Measurements from ENCODE around the gene CS.

DNA sequence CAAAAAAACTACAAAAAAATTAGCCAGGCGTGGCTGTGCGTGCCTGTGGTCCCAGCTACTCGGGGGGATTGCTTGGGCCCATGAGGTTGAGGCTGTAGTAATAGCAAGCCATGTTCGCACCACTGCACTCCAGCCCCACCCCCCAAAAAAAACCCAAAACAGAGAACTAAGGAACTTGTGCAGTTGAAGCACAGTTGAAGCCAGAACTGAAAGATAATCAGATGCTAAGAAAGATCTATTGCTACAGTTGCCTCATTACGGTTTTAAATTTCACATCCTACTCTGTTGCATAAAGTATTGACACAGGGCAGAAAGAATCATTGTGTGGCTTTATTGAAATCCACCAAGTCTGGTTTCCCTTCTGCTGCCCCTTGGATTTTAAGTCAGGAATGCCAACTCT, 3.8 kb downstream of the CS start:
- TF ChIP-seq, protein P1, sequence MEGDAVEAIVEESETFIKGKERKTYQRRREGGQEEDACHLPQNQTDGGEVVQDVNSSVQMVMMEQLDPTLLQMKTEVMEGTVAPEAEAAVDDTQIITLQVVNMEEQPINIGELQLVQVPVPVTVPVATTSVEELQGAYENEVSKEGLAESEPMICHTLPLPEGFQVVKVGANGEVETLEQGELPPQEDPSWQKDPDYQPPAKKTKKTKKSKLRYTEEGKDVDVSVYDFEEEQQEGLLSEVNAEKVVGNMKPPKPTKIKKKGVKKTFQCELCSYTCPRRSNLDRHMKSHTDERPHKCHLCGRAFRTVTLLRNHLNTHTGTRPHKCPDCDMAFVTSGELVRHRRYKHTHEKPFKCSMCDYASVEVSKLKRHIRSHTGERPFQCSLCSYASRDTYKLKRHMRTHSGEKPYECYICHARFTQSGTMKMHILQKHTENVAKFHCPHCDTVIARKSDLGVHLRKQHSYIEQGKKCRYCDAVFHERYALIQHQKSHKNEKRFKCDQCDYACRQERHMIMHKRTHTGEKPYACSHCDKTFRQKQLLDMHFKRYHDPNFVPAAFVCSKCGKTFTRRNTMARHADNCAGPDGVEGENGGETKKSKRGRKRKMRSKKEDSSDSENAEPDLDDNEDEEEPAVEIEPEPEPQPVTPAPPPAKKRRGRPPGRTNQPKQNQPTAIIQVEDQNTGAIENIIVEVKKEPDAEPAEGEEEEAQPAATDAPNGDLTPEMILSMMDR (IDR thresholded peaks at IDR 0.05; ENCODE audit: low read depth, low read length): no peak
- TF ChIP-seq, protein P2, sequence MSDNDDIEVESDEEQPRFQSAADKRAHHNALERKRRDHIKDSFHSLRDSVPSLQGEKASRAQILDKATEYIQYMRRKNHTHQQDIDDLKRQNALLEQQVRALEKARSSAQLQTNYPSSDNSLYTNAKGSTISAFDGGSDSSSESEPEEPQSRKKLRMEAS (IDR thresholded peaks at IDR 0.05; ENCODE audit: low read depth, low read length): no peak
- TF ChIP-seq POLR2A (IDR thresholded peaks at IDR 0.05; ENCODE audit: extremely low read depth, insufficient read length) (no peak), MYC (IDR thresholded peaks at IDR 0.05; ENCODE audit: low read depth, low read length) (no peak)

Data from NB4 (cell line).